ENCODE results near the gene DMKN.

DMKN gene

DNA sequence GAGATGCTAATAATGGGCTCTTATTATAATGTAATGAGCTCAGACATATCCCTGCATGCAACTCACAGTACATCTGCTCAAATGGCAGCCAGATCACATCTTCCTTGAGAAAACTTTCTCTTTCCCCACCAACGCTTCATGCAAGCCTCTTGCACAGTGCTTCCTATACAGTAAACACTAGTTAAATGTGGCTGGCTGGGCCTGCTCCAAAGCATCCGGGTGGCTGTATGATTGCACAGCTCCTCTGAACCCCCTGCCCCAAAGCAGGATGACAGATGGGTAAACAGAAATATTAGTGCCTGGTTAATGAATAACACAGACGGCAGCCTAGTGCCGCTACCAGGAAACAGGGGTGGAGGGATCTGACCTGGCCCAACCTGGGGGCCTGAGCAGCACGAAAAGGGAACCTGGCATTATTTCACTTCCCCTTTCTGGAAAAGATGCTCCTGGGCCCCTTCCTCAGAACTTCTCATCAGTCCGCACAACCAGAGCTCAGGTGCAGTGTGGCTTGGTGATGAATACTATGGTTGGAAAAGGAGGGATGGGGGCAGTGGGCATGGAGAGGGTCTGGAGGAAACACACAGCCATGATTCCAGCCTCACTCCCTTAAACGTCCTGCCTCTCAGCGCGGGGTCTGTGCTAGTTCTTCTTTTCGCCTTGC is 54.6 kb downstream of the DMKN start:
- no peak for DNase-seq

DNA sequence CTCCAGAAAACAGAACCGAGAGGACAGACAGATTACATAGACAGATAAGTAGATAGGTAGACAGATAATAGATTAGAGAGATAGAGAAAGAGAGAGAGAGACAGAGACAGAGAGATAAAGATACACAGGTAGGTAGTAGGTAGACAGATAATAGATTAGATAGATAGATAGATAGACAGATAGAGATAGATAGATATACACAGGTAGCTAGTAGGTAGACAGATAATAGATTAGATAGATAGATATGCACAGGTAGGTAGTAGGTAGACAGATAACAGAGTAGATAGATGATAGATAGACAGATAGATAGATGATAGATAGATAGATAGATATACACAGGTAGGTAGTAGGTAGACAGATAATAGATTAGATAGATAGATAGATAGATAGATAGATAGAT is 55.3 kb downstream of the DMKN start:
- DNase-seq = no peak

- no peak for DNase-seq
These were observed 56.3 kb downstream of the DMKN start for GRCh38 chr19:35457173-35457572.

GRCh38 chr19:35455616-35456201 is 57.7 kb downstream of the DMKN start:
- no peak for DNase-seq

DNA sequence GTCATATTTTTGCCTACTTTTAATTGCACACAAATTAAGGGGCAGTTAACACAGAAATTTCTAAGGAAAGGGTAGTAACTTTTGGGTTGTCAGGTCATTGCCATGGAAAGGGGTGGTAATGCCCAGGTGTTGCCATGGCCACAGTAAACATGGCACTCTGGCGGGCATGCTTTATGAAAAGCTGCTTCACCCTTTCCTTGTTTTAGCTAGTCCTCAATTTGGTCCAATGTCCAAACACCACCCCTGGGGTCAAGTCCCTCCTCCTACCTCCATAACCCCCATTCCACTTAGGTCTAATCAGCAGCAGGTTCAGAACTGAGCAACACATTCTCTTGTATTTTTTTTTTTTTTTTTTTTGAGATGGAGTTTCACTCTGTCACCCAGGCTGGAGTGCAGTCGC is 58.8 kb downstream of the DMKN start:
- no peak for DNase-seq

GRCh38 chr19:35451338-35452096 is 61.9 kb downstream of the DMKN start:
- DNase-seq = no peak

GRCh38 chr19:35449359-35450043 is 63.9 kb downstream of the DMKN start:
- DNase-seq = no peak

DNA sequence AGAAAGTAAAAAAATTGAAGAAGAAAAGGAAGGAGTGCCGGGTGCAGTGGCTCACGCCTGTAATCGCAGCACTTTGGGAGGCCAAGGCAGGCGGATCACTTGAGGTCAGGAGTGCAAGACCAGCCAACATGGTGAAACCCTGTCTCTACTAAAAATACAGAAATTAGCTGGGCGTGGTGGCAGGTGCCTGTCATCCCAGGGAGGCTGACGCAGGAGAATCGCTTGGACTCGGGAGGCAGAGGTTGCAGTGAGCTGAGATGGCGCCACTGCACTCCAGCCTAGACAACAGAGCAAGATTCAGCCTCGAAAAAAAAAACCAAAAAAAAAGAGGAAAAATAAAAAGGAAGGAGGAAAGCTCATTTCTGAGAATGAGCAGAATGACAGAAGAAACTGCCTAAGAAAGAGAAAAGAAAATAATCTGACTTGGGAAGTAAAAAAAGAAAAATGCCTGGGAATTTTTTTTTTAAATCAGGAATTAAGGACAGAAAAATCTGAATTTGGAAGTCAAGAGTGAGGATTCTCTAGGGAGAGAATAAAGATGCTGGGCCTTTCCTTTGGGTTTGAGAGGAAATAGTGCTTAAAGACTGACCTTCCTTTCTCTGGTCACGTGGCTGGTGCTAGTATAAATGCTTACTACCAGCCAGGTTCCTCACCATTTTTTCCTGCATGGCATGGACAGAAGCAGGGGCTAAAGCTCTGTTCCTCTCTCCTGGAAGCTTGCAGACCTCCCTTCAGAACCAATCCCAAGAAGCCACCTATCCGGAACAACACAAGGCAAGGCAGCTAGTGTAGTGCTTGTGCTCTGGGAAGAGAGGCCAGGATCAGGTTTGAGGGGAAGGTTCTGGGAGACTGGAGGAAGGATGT is 65.6 kb downstream of the DMKN start, which contains the start of gene FFAR2:
FFAR2 (plus strand) TSS at position 652 of the 864 bp plus-strand sequence. CDS start 1,458 bp downstream, outside the sequence.
- DNase-seq = no peak

Measured in activated T-cell treated with anti-CD3 and anti-CD28 coated beads, Interleukin-2, amount 50 U/mL, for 1 hour (primary cell).